ENCODE results near the gene STN1.
A peak's percentile ranks its signal among the peaks of the same experiment; 100 is the strongest.

DNA sequence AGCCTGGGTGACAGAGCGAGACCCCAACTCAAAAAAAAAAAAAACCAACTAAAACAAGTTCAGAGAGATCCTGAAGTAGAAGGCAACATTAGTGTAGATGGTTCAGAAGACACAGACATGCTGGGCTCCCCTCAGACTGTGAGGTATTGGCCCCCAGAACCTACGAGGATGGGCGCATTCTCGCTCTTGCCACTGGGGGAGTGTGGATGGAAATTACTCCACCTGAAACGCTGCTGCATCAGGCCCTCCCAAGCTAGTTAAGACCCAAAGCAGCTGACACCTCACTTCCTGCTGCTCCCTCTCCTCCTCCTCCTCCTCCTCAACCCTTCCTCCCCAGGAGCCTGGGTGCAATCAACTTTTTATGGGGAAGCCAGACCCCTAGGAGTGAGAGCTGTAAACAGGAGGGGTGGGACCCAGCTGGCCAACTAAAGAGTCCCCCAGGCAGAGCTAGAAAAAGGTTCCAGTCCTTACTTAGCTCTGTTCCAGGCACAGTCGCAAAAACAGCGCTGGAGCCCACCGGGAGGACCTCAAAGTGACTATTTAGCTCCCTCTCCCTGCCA is 70.0 kb downstream of the STN1 start:
- TF ChIP-seq EGR1 (IDR thresholded peaks at IDR 0.05; ENCODE audit: low read depth) (no peak), SP1 (IDR thresholded peaks at IDR 0.05; ENCODE audit: low read depth) (no peak), POLR2AphosphoS5 (IDR thresholded peaks at IDR 0.05; ENCODE audit: low read depth, low read length) (no peak), ZFX (IDR thresholded peaks at IDR 0.05) (no peak), CEBPB (IDR thresholded peaks at IDR 0.05; ENCODE audit: low read depth) (no peak), SRF (IDR thresholded peaks at IDR 0.05; ENCODE audit: low read depth) (no peak), RAD21 (IDR thresholded peaks at IDR 0.05; ENCODE audit: low read depth) (no peak)
- TF ChIP-seq, protein P1, sequence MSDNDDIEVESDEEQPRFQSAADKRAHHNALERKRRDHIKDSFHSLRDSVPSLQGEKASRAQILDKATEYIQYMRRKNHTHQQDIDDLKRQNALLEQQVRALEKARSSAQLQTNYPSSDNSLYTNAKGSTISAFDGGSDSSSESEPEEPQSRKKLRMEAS (IDR thresholded peaks at IDR 0.05) = no peak
- TF ChIP-seq, protein P2, sequence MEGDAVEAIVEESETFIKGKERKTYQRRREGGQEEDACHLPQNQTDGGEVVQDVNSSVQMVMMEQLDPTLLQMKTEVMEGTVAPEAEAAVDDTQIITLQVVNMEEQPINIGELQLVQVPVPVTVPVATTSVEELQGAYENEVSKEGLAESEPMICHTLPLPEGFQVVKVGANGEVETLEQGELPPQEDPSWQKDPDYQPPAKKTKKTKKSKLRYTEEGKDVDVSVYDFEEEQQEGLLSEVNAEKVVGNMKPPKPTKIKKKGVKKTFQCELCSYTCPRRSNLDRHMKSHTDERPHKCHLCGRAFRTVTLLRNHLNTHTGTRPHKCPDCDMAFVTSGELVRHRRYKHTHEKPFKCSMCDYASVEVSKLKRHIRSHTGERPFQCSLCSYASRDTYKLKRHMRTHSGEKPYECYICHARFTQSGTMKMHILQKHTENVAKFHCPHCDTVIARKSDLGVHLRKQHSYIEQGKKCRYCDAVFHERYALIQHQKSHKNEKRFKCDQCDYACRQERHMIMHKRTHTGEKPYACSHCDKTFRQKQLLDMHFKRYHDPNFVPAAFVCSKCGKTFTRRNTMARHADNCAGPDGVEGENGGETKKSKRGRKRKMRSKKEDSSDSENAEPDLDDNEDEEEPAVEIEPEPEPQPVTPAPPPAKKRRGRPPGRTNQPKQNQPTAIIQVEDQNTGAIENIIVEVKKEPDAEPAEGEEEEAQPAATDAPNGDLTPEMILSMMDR (IDR thresholded peaks at IDR 0.05 in 2 of 3, conservative IDR thresholded peaks at IDR 0.05 in 1 of 3; ENCODE audit: borderline replicate concordance in 1 of 3, insufficient read depth in 1 of 3, low read depth in 2 of 3, low read length in 2 of 3) = peak in 2 of 3 experiments; percentile 58 to 59; a peak in 4 of 6 replicates
